ENCODE data around the gene IFNA13.
"Not testable (repeated sequence)": the region's sequence is repeated elsewhere in the genome, so short reads cannot be mapped to it uniquely, and the experiment has no call there.

DNA sequence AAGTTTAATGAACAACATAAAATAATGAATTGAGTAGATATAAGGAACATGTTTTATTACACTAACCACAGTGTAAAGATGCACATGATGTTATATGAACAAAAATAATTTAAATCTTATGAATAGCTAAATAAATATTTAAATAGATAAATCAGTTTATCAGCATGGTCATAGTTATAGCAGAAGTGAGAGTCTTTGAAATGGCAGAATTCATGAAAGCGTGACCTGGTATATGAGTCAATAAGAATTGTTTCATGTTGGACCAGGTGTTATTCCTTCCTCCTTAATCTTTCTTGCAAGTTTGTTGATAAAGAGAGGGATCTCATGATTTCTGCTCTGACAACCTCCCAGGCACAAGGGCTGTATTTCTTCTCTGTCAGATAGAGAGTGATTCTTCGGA, 688 bp downstream of the IFNA13 start:
- TF ChIP-seq, protein P1, sequence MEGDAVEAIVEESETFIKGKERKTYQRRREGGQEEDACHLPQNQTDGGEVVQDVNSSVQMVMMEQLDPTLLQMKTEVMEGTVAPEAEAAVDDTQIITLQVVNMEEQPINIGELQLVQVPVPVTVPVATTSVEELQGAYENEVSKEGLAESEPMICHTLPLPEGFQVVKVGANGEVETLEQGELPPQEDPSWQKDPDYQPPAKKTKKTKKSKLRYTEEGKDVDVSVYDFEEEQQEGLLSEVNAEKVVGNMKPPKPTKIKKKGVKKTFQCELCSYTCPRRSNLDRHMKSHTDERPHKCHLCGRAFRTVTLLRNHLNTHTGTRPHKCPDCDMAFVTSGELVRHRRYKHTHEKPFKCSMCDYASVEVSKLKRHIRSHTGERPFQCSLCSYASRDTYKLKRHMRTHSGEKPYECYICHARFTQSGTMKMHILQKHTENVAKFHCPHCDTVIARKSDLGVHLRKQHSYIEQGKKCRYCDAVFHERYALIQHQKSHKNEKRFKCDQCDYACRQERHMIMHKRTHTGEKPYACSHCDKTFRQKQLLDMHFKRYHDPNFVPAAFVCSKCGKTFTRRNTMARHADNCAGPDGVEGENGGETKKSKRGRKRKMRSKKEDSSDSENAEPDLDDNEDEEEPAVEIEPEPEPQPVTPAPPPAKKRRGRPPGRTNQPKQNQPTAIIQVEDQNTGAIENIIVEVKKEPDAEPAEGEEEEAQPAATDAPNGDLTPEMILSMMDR (IDR thresholded peaks at IDR 0.05): not testable (repeated sequence)
- not testable (repeated sequence) for TF ChIP-seq POLR2AphosphoS5, POLR2A (IDR thresholded peaks at IDR 0.05)

All from breast epithelium (tissue), 3 donors.